ENCODE data around the gene SHMT1.
"Not testable (repeated sequence)": the region's sequence is repeated elsewhere in the genome, so short reads cannot be mapped to it uniquely, and the experiment has no call there.

The SHMT1 gene

DNA sequence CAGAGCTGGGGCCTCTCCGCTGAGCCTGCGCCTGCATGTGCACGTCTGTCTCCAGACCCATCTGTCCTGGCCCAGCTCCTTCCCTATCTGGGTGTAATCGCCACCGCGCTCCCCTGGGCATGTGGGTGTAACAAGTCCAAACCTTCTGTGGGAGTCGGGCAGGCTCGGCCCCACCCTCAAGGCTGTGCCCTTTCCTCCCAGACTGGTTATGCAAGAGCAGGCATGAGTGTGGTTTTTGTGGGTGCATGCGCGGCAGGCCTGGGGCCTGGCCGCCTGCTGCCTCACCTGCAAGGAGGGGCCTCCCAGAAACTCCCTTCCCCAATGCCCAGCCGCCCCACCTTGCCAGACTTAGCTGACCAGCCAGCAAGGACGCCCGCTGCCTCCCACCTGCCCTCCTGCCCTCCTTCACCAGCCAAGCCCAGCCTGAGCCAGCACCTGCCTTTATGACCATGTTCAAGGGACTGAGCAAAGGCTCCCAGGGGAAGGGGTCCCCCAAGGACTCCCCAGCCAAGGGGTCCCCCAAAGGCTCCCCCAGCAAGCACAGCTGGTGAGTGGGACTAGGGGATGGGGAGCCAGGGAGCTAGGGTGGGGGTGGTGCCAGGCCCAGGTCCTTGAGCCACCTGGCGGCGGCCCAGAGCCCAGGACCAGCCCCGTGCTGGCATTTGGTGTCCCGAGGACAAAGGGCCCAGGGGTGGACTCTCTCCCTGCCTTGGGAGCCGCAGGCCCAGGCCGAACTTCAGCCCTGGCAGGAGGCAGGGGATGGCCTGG lies 14.3 kb upstream of the SHMT1 start, which contains the start of gene EVPLL:
TSS of gene EVPLL (plus strand) at position 342 of the 768 bp plus-strand sequence. CDS start 3,160 bp downstream, outside the sequence.
- DNase-seq, result no peak

DNA sequence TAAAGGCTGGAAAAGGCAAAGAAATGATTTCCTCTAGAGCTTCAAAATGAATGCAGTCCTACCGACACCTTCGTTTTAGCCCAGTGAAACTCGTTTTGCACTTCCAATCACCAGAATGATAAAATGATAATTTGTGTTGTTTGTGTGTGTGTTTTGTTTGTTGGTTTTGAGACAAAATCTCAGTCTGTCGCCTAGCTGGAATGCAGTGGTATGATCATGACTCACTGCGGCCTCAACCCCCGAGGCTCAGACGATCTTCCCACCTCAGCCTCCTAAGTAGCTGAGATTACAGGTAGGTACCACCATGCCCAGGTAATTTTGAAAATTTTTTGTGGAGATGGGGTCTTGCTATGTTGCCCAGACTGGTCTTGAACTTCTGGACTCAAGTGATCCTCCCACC lies 10.9 kb upstream of the SHMT1 start:
- DNase-seq, result no peak

DNA sequence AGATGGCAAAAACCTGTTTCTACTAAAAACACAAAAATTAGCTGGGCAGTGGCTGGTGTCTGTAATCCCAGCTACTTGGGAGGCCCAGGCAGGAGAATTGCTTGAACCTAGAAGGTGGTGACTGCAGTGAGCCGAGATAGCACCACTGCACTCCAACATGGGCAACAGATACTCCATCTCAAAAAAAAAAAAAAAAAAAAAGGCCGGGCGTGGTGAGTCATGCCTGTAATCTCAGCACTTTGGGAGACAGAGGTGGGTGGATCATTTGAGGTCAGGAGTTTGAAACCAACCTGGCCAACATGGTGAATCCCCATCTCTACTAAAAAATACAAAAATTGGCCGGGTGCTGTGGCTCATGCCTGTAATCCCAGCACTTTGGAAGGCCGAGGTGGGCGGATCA lies 9.8 kb upstream of the SHMT1 start:
- DNase-seq, result not testable (repeated sequence)

DNA sequence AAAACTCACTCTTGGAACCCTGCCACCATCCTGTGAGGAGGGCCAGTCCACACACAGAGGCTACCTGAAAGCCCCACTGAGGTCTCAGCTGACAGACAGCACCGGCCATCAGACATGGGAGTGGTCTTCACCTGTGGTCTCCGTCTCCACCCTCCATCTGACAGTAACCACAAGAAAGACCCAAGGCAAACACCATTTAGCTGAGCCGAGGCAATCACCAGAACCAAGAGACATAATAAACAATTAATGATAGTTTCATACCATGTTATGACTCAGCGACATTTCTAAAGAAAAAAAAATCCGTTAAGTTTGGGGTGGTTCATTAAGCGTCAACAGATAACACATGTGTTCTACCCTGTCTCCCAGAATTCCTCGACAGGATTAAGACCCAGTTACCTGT lies 8.1 kb upstream of the SHMT1 start:
- no peak for DNase-seq

GRCh38 chr17:18370761-18371160 lies 7.4 kb upstream of the SHMT1 start:
- no peak for DNase-seq

GRCh38 chr17:18368946-18369345 lies 5.6 kb upstream of the SHMT1 start:
- no peak for DNase-seq

GRCh38 chr17:18364166-18364565 lies 816 bp upstream of the SHMT1 start:
- no peak for DNase-seq

- DNase-seq, result no peak
Observed at GRCh38 chr17:18362698-18363100, 651 bp downstream of the SHMT1 start.

GRCh38 chr17:18361837-18362697 lies 1.3 kb downstream of the SHMT1 start:
- no peak for DNase-seq

GRCh38 chr17:18360518-18360917 lies 2.8 kb downstream of the SHMT1 start:
- no peak for DNase-seq

- no peak for DNase-seq
Observed at GRCh38 chr17:18356624-18357023, 6.7 kb downstream of the SHMT1 start.

- no peak for DNase-seq
Observed at GRCh38 chr17:18353541-18353940, 9.8 kb downstream of the SHMT1 start.

DNA sequence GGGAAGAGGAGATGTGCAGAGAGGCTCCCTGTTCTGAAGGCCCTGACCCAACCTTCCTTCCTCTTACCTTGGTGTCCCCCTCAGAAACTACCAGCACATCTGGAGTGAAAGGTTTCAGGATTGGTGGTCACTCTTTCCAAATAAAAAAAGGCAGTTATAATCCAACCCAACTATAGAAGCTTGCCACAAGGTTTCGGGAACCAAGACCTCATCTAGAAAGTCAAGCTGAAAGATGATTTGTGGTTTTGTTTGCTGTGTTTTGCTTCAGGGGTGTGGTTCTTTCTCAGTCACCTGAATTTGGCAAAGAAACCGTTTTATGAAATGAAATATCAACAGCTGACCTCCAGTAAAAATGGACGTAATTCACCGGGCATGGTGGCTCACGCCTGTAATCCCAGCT lies 19.3 kb downstream of the SHMT1 start:
- no peak for DNase-seq

- DNase-seq, result no peak
Observed at GRCh38 chr17:18339933-18340332, 23.4 kb downstream of the SHMT1 start.

- DNase-seq, result not testable (repeated sequence)
Observed at GRCh38 chr17:18338158-18338557, 25.2 kb downstream of the SHMT1 start.

GRCh38 chr17:18332909-18333489 lies 30.4 kb downstream of the SHMT1 start:
- DNase-seq, result no peak

- no peak for DNase-seq
Observed at GRCh38 chr17:18331879-18332278, 31.5 kb downstream of the SHMT1 start.

DNA sequence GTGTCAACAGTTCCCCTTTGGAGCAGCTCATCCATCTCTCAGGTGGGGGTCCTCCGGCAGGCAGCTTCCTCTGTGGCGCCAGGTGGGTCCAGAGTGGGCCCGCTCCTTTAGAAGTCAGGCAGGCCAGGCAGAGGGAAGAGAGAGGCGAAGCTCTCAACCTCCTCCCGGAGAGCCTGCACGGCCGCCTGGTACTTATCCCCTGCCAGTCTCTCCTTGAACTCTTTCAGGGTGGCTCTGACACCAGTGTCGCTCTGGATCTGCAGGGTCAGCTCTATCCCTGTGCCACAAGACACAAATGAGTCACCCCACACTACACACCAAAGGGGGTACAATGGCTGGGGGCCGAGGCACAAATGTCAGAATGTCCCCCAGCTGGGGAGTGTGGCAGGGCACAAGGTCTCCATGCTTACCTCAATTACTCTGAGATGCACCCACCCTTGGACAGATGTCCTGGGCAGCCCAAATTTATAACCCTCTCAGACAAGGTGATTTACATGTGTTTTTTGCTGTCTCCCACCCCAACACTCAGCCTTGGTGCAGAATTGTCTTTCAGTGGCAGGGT lies 34.6 kb downstream of the SHMT1 start:
- DNase-seq, result no peak

DNA sequence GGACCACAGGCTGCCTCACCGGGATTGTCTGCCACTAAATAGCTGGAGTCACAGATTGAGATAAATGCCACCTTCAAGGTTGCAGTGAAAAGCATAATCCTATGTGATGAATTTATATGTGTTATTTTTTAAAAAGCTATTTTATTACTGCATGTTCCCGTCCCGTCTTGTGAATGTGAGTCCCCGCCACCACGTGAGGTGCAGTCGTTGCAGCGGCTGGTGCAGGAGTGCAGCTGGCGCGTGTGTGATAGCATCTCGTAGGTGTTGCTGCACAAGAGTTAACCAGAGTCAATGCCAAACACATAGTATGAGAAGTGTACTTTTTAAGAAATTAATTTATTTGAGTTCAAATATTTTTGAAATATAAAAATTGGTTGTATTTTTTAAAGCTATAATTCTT lies 35.8 kb downstream of the SHMT1 start:
- DNase-seq, result no peak

DNA sequence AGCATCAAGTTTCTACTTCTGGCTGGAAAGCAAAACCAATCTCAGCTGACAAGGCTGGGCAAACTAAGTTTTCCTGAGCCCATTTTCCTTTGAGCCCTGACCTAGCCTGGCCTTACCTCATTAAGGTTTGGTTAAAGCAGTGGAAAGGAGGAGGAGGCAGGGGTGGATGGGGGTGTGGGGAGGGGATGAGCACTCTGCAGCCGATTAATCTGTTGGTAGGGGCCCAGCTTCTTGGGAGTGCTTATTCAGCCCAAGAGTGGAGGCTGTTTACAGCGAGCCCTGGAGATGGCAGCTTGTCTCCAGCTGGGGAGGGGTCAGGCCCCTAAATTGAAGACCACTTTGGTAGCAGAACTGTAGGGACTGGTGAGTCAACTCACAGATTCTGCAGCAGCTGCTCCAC lies 36.3 kb downstream of the SHMT1 start:
- no peak for DNase-seq

DNA sequence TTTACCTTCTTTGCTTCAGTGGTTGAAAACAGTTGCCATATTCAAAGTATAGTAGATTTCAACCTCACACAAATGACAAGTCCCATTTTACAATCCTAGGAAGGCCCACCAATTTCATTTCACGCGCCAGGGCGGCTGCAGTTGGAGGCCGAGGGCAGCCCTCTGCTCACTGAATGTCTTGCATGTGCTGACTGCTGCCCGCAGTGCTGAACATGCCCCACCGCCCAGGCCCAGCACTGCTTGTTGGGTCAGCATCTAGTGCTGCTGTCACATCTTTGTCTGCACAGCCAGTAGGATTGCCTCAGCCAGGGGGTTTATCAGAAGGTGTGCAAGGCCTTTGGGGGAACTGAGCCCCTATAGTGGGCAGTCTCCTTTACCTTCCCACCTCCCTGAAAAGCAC lies 36.8 kb downstream of the SHMT1 start:
- DNase-seq, result no peak

DNA sequence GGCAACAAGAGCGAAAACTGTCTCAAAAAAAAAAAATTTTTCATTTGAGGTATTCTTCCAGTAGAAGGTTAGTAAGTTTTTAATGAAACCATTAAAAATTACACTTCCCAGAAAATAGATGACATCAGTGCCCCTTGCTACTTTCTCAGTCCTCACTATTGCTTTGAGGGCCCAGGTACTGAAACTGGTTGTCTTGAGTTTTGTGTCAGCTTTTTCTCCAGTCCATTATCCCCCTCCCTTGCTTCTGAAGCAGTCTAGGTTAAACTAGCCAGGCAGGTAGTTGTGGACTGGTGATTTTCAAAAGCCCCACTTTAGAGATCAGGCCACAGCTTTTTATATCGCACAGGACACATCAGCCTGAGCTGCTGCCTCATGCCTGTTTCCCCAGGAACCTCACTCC lies 37.3 kb downstream of the SHMT1 start:
- no peak for DNase-seq

All from SHP77 treated with DMSO at 0.1 percent for 48 hours (cell line).